Spleen (tissue), 13 donors: ENCODE results near the gene CCZ1B. TPM values are rescaled to one million over a fixed set of nuclear protein-coding genes. Genes with fewer than 3 reads are reported as not detected.
A peak's percentile ranks its signal among the peaks of the same experiment; 100 is the strongest.
"Not testable (repeated sequence)": the region's sequence is repeated elsewhere in the genome, so short reads cannot be mapped to it uniquely, and the experiment has no call there.

Experiments
- DNase-seq: peaks from one replicate; pipeline ENCODE4 v3.0.0-alpha.2; 2020
- H3K27ac ChIP-seq, 8 donors: fragments of 200-600 bp; sonication (generic) in 7 of 8; 1 replicate in 4 of 8; 2 replicates in 4 of 8; pipeline versions ENCODE4 v1.5.0 to v1.8.0; 2016 to 2021; ENCODE audit warnings: inconsistent platforms in 4 of 8, mild to moderate bottlenecking in 4 of 8, moderate library complexity in 1 of 8
- H3K27me3 ChIP-seq, 7 donors: fragments of 200-600 bp; sonication (generic) in 6 of 7; replicated peaks in 1 of 7; 1 replicate in 4 of 7; 2 replicates in 3 of 7; pipeline versions ENCODE4 v1.5.0 to v1.8.0; 2016 to 2021; ENCODE audit warnings: inconsistent platforms in 3 of 7, mild to moderate bottlenecking in 1 of 7
- H3K36me3 ChIP-seq, 6 donors: fragments of 200-600 bp; sonication (generic) in 5 of 6; 1 replicate in 4 of 6; 2 replicates in 2 of 6; pipeline versions ENCODE4 v1.5.0 to v1.8.0; 2016 to 2021; ENCODE audit warnings: inconsistent platforms in 2 of 6
- H3K4me1 ChIP-seq, 6 donors: fragments of 200-600 bp; sonication (generic) in 5 of 6; 1 replicate in 3 of 6; 2 replicates in 3 of 6; pipeline versions ENCODE4 v1.5.0 to v1.8.0; 2016 to 2021; ENCODE audit warnings: inconsistent platforms in 3 of 6
- H3K4me3 ChIP-seq, 8 donors: fragments of 200-600 bp; sonication (generic) in 7 of 8; 1 replicate in 4 of 8; 2 replicates in 4 of 8; pipeline versions ENCODE4 v1.5.0 to v1.8.0; 2016 to 2021; ENCODE audit warnings: inconsistent platforms in 4 of 8, mild to moderate bottlenecking in 4 of 8, moderate library complexity in 2 of 8
- H3K9me3 ChIP-seq, 8 donors: fragments of 200-600 bp; sonication (generic) in 7 of 8; 1 replicate in 4 of 8; 2 replicates in 4 of 8; pipeline versions ENCODE4 v1.5.0 to v1.8.0; 2016 to 2021; ENCODE audit warnings: inconsistent platforms in 4 of 8
- POLR2AphosphoS5 ChIP-seq, 3 donors: sonication (generic); formaldehyde crosslinking; IDR thresholded peaks; one replicate each; pipeline ENCODE4 v1.5.1; 2017; ENCODE audit warnings: antibody characterized with exemption in 3 of 3
- WGBS, 5 donors: extraction: QIAGEN DNeasy Blood & Tissue Kit in 3 of 5; methylation state at CpG; one replicate each; pipeline versions ENCODE4 v1.1.5 to v1.1.7; 2013 to 2018; 5-methylcytosine and 5-hydroxymethylcytosine counted together
- intact Hi-C: fragments of 100-400 bp; cut with DNase I; formaldehyde crosslinking; loops from one replicate; pipeline ENCODE4 v1.15.0; 2023; ENCODE audit warnings: low total_unique reads
- long read RNA-seq, 2 donors: transcript quantifications; one replicate each; lab custom pipeline, GENCODE V29; 2026
- polyA plus RNA-seq, 3 donors: library from polyadenylated mRNA; stranded (reverse); fragments of 200-250 nt; gene quantifications; one replicate each; pipeline ENCODE4 v1.2.1, GENCODE V29; 2013
- total RNA-seq, 7 donors: library from RNA; depleted of rRNA in 3 of 7; stranded (reverse); fragments of >200 nt in 3 of 7; fragmentation: NEBNext Ultra II Directional in 4 of 7; extraction: Animal tissue kit (Norgen Biotek cat#: 25700) in 4 of 7; gene quantifications; one replicate each; pipeline versions ENCODE4 v1.1.0 to v1.2.1, GENCODE V29; 2016 to 2021
- TF ChIP-seq, protein P1 (sequence below), 11 experiments: fragments of 200-600 bp in 7 of 11; fragments of 450-650 bp in 4 of 11; sonication (generic) in 4 of 11; IDR thresholded peaks in 8 of 11; conservative IDR thresholded peaks in 3 of 11; 1 replicate in 7 of 11; 2 replicates in 4 of 11; pipeline versions ENCODE4 v1.4.0 to v1.8.0; 2016 to 2021; ENCODE audit warnings: antibody characterized with exemption in 11 of 11, inconsistent platforms in 4 of 11, mild to moderate bottlenecking in 1 of 11
- donor health status: healthy with polysubstance abuse.
- donor health status: DM: no; HTN: no; CAD: no; lungs with moderate emphysema.
- donor health status: DM: no; HTN: no; CAD: no.
- donor health status: Bipolar disorder and iron deficiency.
- donor health status: healthy.
- donor health status: DM: no; HTN: no; CAD: no.
- donor health status: DM: yes; HTN: yes; CAD: no.

CCZ1B gene
- total RNA-seq (100 to 1,000 TPM in 2 of 7 donors, 10 to 100 TPM in 5; 61.0 to 103 (median 78.0) TPM), polyA plus RNA-seq (10 to 100 TPM; 26.7 to 59.9 (median 55.8) TPM)
- long read RNA-seq, donor 1, transcript CCZ1B-201 (15 exons, 2,885 nt): major isoform, 9 of 16 reads
- long read RNA-seq, donor 1, partial matches to known transcripts: 0 of 16 reads
- long read RNA-seq, donor 1, other reads (novel, unspliced or antisense): 0 of 16 reads
- long read RNA-seq, donor 2, partial matches to known transcripts: 0 of 2 reads
- long read RNA-seq, donor 2, other reads (novel, unspliced or antisense): 0 of 2 reads

DNA sequence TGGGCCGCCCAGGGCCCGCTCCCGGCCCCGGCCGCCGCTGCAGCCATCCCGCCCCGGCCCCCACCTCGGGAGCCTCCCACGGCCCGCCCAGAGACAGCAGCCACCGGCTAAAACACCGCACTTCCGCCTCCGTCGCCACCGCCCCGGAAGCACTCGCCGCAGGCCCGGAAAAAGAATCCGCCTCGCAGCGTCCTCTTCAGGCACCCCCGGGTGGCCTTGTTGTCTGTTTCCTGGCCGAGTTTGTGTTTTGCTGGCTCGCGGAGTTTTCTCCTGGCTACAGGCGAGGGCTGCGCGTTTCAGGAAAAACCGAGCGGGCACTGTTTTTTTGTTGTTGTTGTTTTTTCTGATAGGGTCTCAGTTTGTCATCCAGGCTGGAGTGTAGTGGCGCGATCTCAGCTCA, at the start of gene CCZ1B:
Gene CCZ1B (minus strand): TSS at position 125 of the 400 bp plus-strand sequence. CDS start 78 bp downstream, at position 47.
- Histone ChIP-seq H3K36me3 (peaks cover 0 to 22% (median 7%) of the 10 kb centered on the region in 6 donors), H3K4me1 (peaks cover 0 to 11% (median 5%) of the 10 kb centered on the region in 6 donors), H3K27ac (peak within 1 kb of the TSS; percentile 14 to 86 (median 82)), H3K4me3 (peak within 1 kb of the TSS; percentile 14 to 71 (median 50))
- H3K9me3 ChIP-seq, H3K27me3 ChIP-seq, intact Hi-C loops: not testable (repeated sequence)
- peak; percentile 70 to 82 (median 80) for TF ChIP-seq POLR2AphosphoS5 (IDR thresholded peaks at IDR 0.05)
- TF ChIP-seq, protein P1, sequence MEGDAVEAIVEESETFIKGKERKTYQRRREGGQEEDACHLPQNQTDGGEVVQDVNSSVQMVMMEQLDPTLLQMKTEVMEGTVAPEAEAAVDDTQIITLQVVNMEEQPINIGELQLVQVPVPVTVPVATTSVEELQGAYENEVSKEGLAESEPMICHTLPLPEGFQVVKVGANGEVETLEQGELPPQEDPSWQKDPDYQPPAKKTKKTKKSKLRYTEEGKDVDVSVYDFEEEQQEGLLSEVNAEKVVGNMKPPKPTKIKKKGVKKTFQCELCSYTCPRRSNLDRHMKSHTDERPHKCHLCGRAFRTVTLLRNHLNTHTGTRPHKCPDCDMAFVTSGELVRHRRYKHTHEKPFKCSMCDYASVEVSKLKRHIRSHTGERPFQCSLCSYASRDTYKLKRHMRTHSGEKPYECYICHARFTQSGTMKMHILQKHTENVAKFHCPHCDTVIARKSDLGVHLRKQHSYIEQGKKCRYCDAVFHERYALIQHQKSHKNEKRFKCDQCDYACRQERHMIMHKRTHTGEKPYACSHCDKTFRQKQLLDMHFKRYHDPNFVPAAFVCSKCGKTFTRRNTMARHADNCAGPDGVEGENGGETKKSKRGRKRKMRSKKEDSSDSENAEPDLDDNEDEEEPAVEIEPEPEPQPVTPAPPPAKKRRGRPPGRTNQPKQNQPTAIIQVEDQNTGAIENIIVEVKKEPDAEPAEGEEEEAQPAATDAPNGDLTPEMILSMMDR (IDR thresholded peaks at IDR 0.05 in 8 of 11, conservative IDR thresholded peaks at IDR 0.05 in 3 of 11): peak in 3 of 11 experiments; percentile 23 to 33 (median 25)
- peak; percentile 95 for DNase-seq
- 2 to 9% (median 3%) methylated on average over 10 to 27 of the region's 35 CpGs for WGBS, 5 donors

DNA sequence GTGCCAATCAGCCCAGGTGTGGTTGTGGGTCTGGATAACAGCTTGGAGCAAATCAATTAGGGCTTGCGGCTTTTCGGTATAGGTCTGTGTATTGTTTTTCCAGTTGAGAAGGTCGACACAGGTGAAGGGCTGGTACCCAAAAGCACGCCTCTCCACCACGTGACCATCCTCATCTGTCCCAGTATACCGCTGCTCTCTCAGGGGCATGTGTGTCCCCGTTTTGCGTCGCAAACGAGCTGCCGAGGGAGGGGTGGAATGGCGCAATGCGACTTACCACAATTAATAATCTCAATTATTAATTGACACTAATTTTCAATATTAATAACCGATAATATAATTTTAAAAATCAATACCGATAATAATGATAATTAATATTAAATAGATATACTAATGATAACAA, 48.9 kb upstream of the CCZ1B start:
- H3K36me3 ChIP-seq: not testable (repeated sequence)
- WGBS, 5 donors: 93 to 97% (median 95%) methylated on average over 15 of the region's 15 CpGs

DNA sequence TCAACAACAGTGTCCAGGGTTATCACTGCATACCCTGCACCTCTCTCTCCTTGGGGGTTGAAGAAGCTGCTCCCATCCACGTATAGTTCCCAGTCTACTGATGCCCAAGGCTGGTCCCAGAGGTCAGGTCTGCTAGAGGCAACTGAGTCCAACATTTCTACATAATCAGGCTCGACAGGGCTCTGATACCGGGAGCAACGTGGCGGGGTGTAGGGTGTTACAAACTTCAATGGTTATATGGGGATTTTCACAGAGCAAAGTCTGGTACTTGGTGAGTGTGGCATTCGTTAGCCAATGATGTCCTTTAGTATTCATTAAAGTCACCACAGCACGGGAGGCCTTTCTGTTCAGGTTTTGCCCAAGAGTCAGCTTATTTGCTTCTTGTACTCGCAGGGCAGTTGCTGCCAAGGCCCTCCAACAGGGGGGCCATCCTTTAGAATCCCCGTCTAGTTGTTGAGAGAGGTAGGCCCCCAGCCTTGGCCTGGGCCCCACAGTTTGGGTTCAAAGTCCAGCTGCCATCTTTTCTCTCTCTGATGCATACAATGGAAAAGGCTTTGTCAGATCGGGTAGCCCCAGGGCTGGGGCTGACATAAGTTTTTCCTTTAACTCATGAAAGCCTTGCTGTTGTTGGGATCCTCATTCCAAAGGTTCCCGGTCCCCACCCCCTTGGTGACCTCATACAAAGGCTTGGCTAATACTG, 46.3 kb upstream of the CCZ1B start:
- intact Hi-C loops, DNase-seq, H3K4me1 ChIP-seq, H3K36me3 ChIP-seq, H3K27ac ChIP-seq, H3K4me3 ChIP-seq, H3K9me3 ChIP-seq, H3K27me3 ChIP-seq: not testable (repeated sequence)
- 80 to 90% (median 83%) methylated on average over 10 to 11 of the region's 11 CpGs for WGBS, 5 donors

More for the DNA sequence above, 48.9 kb upstream of the CCZ1B start:
- DNase-seq, H3K4me1 ChIP-seq, intact Hi-C loops, H3K9me3 ChIP-seq, H3K27ac ChIP-seq, H3K27me3 ChIP-seq, H3K4me3 ChIP-seq: not testable (repeated sequence)

DNA sequence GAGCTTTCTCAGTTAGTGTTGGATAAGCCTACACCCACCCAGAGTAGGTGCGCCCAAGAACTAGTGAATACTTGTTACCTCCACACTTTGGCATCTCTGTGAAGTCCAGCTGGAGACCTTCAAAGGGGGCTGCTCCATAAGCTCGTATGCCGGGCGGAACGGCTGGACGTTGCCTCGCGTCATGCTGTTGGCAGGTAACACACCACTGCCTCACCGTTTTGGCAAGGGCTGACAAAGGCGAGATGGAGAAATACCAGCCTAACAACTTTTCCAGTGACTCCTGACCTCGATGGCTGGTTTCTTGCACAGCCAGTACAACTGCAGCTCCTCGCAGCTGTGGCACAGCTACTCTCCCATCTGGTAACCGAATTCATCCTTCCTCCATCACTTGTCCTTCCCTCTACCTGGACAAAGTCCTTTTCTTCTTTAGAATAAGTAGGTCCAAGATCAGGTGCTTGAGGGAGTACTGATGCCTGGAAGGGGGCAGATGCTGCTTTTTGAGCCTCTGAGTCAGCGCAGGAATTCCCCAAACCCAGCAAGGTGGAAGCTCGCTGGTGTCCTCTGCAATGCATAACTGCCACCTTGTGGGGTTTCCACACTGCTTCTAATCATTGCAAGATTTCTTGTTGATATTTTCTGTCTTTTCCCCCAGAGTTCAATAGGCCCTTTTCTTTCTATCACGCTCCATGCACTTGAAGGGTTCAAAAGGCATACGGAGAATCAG, 45.5 kb upstream of the CCZ1B start:
- H3K4me3 ChIP-seq, H3K36me3 ChIP-seq, H3K27me3 ChIP-seq, H3K9me3 ChIP-seq, H3K4me1 ChIP-seq, DNase-seq, intact Hi-C loops, H3K27ac ChIP-seq: not testable (repeated sequence)
- 78 to 90% (median 86%) methylated on average over 8 to 17 of the region's 17 CpGs for WGBS, 5 donors

DNA sequence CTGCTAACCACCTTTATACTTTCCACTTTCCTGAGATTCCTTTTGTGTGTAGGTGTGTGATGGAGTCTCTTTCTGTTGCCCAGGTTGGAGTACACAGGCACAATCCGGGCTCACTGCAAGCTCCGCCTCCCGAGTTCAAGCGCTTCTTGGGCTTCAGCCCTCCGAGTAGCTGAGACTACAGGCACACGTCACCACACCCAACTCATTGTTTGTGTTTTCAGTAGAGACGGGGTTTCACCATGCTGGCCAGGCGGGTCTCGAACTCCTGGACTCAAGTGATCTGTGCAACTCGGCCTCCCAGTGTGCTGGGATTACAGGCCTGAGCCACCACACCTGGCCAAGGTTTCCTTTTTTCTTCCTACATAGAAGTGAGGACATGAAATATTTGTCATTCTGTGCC, 38.7 kb upstream of the CCZ1B start:
- H3K27ac ChIP-seq, H3K27me3 ChIP-seq, H3K36me3 ChIP-seq, DNase-seq, H3K9me3 ChIP-seq, intact Hi-C loops, H3K4me3 ChIP-seq, H3K4me1 ChIP-seq: not testable (repeated sequence)
- 62 to 90% (median 78%) methylated on average over 2 to 10 of the region's 10 CpGs for WGBS, 5 donors

DNA sequence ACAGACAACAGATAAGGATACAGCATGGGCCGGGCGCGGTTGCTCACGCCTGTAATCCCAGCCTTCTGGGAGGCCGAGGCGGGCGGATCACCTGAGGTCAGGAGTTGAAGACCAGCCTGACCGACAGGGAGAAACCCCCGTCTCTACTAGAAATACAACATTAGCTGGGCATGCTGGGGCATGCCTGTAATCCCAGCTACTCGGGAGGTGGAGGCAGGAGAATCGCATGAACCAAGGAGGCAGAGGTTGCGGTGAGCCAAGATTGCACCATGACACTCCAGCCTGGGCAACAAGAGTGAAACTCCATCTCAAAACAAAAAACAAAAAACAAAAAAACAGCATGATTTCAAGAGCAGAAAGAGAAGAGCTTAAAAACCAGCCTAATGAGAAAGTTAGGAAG, 38.1 kb upstream of the CCZ1B start:
- DNase-seq, H3K27ac ChIP-seq, H3K9me3 ChIP-seq, H3K4me3 ChIP-seq, H3K36me3 ChIP-seq, H3K27me3 ChIP-seq, intact Hi-C loops, H3K4me1 ChIP-seq: not testable (repeated sequence)
- 81 to 95% (median 84%) methylated on average over 9 to 12 of the region's 12 CpGs for whole genome bisulfite sequencing, 5 donors

DNA sequence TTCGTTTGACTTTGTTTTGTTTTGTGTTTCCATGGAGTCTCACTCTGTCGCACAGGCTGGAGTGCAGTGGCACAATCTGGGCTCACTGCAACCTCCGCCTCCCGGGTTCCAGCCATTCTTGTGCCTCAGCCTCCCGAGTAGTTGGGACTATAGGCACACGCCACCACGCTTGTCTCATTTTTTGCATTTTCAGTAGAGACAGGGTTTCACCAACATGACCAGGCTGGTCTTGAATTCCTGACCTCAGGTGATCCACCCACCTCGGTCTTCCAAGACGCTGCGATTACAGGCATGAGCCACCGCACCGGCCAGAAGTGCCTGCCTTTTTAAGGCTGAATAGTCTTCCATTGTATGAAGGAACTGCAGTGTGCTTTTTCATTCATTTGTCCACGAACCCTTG, 36.8 kb upstream of the CCZ1B start:
- H3K4me3 ChIP-seq, intact Hi-C loops, H3K36me3 ChIP-seq, DNase-seq, H3K27ac ChIP-seq, H3K27me3 ChIP-seq, H3K4me1 ChIP-seq, H3K9me3 ChIP-seq: not testable (repeated sequence)
- WGBS, 5 donors: 84 to 93% (median 90%) methylated on average over 8 to 13 of the region's 13 CpGs
